HG03520 (cell line): ENCODE data around the gene KRTAP24-1.

Source experiments
- ATAC-seq: cut with Tn5 transposase; IDR thresholded peaks from one replicate; pipeline ENCODE4 v1.9.1; 2021; ENCODE audit warnings: mild to moderate bottlenecking, moderate library complexity; ENCODE audit not compliant: unreplicated experiment

Gene KRTAP24-1

DNA sequence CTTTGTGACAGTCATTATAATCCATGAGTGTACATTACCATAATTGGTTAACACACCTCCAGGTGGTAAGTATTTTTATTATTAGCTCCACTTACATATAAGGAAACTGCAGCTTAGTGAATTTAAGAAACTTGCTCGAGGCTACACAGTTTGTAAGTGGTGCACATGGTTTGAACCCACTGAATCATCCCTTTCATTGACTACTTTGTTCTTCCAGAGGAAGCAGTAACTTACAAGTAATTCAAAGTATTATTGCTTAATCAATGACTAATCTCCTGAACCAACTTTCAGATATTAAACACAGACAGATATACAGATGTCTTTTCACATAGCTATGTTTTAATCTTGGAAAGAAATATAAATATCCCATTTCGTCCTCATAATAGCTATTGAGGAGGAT, 48.1 kb downstream of the KRTAP24-1 start:
- ATAC-seq, result no peak

DNA sequence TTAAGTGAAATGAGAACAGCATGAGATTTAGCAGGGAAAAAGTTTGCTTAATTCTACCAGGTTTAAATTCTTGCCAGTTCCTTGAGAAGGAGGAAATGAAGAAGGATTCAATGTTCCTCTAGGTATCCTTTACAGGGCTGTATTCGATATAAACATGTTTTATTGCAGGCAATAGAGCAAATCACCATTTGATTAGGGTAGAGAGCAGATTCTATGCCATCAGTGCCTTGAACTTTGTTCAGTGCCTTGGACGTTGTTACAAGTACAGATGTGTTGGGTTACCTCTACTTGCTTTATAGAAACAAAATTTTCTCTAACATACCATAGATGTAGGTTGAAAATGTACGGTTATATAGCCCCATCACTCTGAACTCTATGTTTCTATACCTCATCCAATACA, 48.7 kb downstream of the KRTAP24-1 start:
- ATAC-seq, result no peak

GRCh38 chr21:30233228-30234020, 49.3 kb downstream of the KRTAP24-1 start:
- ATAC-seq, result no peak

DNA sequence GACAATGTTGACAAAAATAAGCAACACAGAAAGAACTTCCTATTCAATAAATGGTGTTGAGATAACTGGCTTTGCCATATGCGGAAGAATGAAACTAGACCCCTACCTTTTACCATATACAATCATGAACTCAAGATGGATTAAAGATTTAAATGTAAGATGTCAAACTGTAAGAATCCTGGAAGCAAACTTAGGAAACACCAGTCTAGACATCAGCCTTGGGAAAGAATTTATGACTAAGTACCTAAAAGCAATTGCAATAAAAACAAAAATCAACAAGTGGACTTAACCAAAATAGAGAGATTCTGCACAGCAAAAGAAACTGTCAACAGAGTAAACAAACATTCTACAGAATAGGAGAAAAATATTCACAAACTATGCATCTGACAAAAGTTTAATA, 50.7 kb downstream of the KRTAP24-1 start:
- no peak for ATAC-seq
